ENCODE data around the gene PRRT1. TPM values are rescaled to one million over a fixed set of nuclear protein-coding genes. Genes with fewer than 3 reads are reported as not detected.

The PRRT1 gene
- total RNA-seq, 1 donor from 2014 or later = 1.4 TPM

DNA sequence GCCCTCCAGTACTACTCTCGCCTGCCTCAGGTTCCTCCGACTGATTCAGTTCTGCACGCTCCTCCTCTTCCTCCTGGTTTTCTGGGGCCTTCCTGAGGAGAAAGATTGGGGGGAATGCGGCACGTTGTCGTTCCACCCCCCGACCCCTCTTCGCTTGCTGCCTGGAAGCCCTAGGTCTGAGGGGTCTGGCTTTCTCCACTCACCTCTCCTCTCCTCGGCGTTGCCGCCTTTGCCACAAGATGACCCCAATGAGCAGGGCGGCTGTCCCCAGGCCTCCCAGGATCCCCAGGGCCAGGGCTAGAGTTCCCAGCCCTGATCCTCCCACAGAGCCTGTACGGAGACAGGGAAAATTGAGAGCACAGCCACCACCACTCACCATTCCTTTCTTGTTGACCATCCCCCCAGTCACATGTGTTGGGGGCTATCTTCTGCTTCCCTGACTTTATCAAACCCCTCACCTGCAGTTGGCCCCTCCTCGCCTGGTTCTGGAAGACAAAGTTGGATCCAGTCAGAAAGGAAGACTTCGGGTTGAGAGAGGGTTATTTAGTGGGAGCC is 29.5 kb upstream of the PRRT1 start:
- Histone ChIP-seq H3K36me3 (peaks cover 26 to 30% of the 10 kb centered on the region in 2 donors), H3K4me1 (peaks cover 3 to 21% of the 10 kb centered on the region in 2 donors), H3K27ac (no peak overlapping the region), H3K27me3 (no peaks in the 10 kb centered on the region), H3K4me3 (no peak overlapping the region), H3K9me3 (no peaks in the 10 kb centered on the region)
- no peak for DNase-seq (ENCODE audit: low spot score in 2 of 2)
- intact Hi-C loops (cut with DNase I) = loop anchor here (10.0 kb wide), 1 partner anchor 636 kb away; the partner anchor contains the start of genes ATP6V1G2, DDX39B and NFKBIL1
- TF ChIP-seq, protein P1, sequence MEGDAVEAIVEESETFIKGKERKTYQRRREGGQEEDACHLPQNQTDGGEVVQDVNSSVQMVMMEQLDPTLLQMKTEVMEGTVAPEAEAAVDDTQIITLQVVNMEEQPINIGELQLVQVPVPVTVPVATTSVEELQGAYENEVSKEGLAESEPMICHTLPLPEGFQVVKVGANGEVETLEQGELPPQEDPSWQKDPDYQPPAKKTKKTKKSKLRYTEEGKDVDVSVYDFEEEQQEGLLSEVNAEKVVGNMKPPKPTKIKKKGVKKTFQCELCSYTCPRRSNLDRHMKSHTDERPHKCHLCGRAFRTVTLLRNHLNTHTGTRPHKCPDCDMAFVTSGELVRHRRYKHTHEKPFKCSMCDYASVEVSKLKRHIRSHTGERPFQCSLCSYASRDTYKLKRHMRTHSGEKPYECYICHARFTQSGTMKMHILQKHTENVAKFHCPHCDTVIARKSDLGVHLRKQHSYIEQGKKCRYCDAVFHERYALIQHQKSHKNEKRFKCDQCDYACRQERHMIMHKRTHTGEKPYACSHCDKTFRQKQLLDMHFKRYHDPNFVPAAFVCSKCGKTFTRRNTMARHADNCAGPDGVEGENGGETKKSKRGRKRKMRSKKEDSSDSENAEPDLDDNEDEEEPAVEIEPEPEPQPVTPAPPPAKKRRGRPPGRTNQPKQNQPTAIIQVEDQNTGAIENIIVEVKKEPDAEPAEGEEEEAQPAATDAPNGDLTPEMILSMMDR (IDR thresholded peaks at IDR 0.05) = no peak

DNA sequence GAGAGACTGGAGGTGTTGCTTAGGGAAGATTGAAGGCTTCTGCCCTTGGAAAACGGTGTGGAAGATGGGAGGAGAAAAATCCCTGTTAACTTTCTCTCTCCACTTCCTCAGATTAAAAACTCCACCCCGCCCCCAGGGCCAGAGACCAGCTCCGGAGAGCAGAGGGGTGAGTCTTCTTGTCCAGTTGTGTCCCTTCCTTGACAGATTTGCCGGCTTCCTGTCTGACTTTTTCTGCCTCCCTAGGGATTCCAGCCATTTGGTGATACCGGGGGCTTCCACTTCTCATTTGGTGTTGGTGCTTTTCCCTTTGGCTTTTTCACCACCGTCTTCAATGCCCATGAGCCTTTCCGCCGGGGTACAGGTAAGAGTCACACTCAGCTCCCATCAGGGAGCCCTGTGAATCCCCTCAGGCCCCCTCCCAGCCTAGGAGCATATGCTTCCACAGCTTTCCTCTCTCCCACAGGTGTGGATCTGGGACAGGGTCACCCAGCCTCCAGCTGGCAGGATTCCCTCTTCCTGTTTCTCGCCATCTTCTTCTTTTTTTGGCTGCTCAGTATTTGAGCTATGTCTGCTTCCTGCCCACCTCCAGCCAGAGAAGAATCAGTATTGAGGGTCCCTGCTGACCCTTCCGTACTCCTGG is 28.1 kb upstream of the PRRT1 start:
- intact Hi-C loops (cut with DNase I) = loop anchor here (5.0 to 10.0 kb wide), 5 partner anchors 205 to 1237 kb away; partner anchors contain the start of genes ATP6V1G2, BRD2, C6orf47 and CSNK2B
- H3K36me3 ChIP-seq = peaks cover 25 to 30% of the 10 kb centered on the region in 2 donors
- H3K27me3 ChIP-seq = no peaks in the 10 kb centered on the region
- peaks cover 9 to 23% of the 10 kb centered on the region in 2 donors for H3K4me1 ChIP-seq
- no peaks in the 10 kb centered on the region for H3K9me3 ChIP-seq
- no peak overlapping the region for H3K27ac ChIP-seq
- TF ChIP-seq, protein P1 (IDR thresholded peaks at IDR 0.05) = no peak
- DNase-seq (ENCODE audit: low spot score in 2 of 2) = no peak
- peak overlapping the region in 1 of 2 donors; percentile 62 for H3K4me3 ChIP-seq

DNA sequence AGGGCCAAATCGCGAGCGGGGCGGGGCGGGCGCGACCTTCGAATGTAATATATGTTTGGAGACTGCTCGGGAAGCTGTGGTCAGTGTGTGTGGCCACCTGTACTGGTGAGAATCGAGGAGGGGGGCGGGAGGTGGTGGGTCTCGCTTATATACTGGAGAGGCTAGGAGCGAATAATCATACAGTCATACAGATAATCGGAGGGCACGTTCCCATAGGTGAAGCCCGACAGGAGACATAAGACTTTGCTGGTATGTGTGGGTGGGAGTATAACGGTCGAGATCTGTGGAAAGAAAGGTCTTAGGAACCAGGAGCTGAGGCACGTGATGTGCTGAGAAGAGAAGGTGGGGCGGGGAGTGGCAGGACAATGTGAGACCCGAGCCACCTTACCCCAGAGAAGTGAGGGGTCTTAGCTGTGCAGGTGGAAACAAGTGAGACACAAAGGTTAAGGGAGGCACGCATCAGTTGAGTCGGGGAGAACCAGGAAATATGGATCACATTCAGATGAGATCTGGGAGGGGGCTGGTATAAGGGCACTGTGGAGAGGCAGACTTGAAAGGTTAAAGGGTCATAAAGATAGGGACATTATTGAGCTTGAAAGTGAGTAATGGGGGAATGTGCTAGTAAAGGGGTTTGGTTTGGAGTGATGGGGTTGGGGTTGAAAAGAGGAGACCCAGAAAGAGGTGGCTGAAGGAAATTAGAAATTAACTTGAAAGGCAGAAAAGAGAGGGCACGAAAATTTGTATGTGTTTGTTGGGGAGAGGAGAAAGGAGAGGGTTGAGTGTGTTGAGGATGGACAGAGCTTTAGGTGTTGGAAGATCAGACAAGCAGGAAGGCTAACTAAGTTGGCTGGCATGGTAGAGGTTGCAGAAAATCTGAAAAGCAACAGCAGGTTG is 27.1 kb upstream of the PRRT1 start:
- peaks cover 9 to 27% of the 10 kb centered on the region in 2 donors for H3K4me1 ChIP-seq
- DNase-seq (ENCODE audit: low spot score in 2 of 2) = no peak
- peak overlapping the region; percentile 62 to 73 for H3K4me3 ChIP-seq
- peaks cover 25 to 30% of the 10 kb centered on the region in 2 donors for H3K36me3 ChIP-seq
- H3K27ac ChIP-seq = peak overlapping the region; percentile 87 to 92
- intact Hi-C loops (cut with DNase I) = loop anchor here (1.0 to 10.0 kb wide), 5 partner anchors 12 to 1239 kb away; partner anchors contain the start of genes BRD2, C6orf47, CSNK2B and CUTA
- H3K9me3 ChIP-seq = no peaks in the 10 kb centered on the region
- H3K27me3 ChIP-seq = no peaks in the 10 kb centered on the region
- TF ChIP-seq, protein P1 (IDR thresholded peaks at IDR 0.05) = no peak

GRCh38 chr6:32177788-32178546 is 26.2 kb upstream of the PRRT1 start, which contains the start of gene RNF5:
Gene RNF5, plus strand, starts transcription at chr6:32178405. Its CDS starts 107 bp downstream, at chr6:32178512.
- H3K4me3 ChIP-seq = peak within 1 kb of the TSS; percentile 73 to 99
- H3K4me1 ChIP-seq = peaks cover 9 to 27% of the 10 kb centered on the region in 2 donors
- peak within 1 kb of the TSS; percentile 87 to 92 for H3K27ac ChIP-seq
- H3K27me3 ChIP-seq = no peaks in the 10 kb centered on the region
- TF ChIP-seq, protein P1 (IDR thresholded peaks at IDR 0.05) = no peak
- intact Hi-C loops (cut with DNase I) = loop anchor here (1.0 to 10.0 kb wide), 7 partner anchors 12 to 1239 kb away; partner anchors contain the start of genes BRD2, C6orf47, CSNK2B and CUTA
- H3K9me3 ChIP-seq = no peaks in the 10 kb centered on the region
- H3K36me3 ChIP-seq = peaks cover 25% of the 10 kb centered on the region in 2 donors
- DNase-seq (ENCODE audit: low spot score in 2 of 2) = peak; percentile 96 to 99
